Activated CD4-positive, alpha-beta T cell treated with anti-CD3 and anti-CD28 coated beads for 4 hours (primary cell): ENCODE results near the gene LRP8.

Experiments
- DNase-seq, 2 donors: peaks; one replicate each; pipeline ENCODE4 v3.0.0-alpha.2; 2020

Gene LRP8

GRCh38 chr1:53328009-53328461, at the start of gene LRP8:
LRP8 (minus strand) TSS chr1:53328070; CDS start chr1:53327912, 158 bp downstream.
- DNase-seq: peak; percentile 79 to 80

GRCh38 chr1:53377438-53377841, 49.6 kb upstream of the LRP8 start:
- DNase-seq: no peak

- no peak for DNase-seq
Measured at GRCh38 chr1:53376742-53377437, 49.0 kb upstream of the LRP8 start.

- no peak for DNase-seq
Measured at GRCh38 chr1:53376041-53376461, 48.2 kb upstream of the LRP8 start.

GRCh38 chr1:53375440-53375839, 47.6 kb upstream of the LRP8 start:
- DNase-seq: no peak

GRCh38 chr1:53373246-53373645, 45.4 kb upstream of the LRP8 start:
- DNase-seq: no peak

- DNase-seq: no peak
Measured at GRCh38 chr1:53372501-53372951, 44.7 kb upstream of the LRP8 start.

GRCh38 chr1:53371851-53372250, 44.0 kb upstream of the LRP8 start:
- no peak for DNase-seq

GRCh38 chr1:53371121-53371666, 43.3 kb upstream of the LRP8 start:
- DNase-seq: no peak

GRCh38 chr1:53370369-53370961, 42.6 kb upstream of the LRP8 start:
- DNase-seq: no peak

GRCh38 chr1:53369761-53370160, 41.9 kb upstream of the LRP8 start:
- no peak for DNase-seq

GRCh38 chr1:53369034-53369750, 41.3 kb upstream of the LRP8 start:
- DNase-seq: no peak

- no peak for DNase-seq
Measured at GRCh38 chr1:53368314-53369033, 40.6 kb upstream of the LRP8 start.

GRCh38 chr1:53367503-53368313, 39.8 kb upstream of the LRP8 start:
- peak in 1 of 2 donors; percentile 17 for DNase-seq

GRCh38 chr1:53366901-53367502, 39.1 kb upstream of the LRP8 start:
- DNase-seq: no peak

- no peak for DNase-seq
Measured at GRCh38 chr1:53365437-53366063, 37.7 kb upstream of the LRP8 start.

GRCh38 chr1:53362851-53363642, 35.2 kb upstream of the LRP8 start:
- DNase-seq: no peak

- no peak for DNase-seq
Measured at GRCh38 chr1:53362270-53362669, 34.4 kb upstream of the LRP8 start.

GRCh38 chr1:53361541-53361961, 33.7 kb upstream of the LRP8 start:
- DNase-seq: no peak

GRCh38 chr1:53359934-53360276, 32.0 kb upstream of the LRP8 start:
- DNase-seq: no peak
